ENCODE measurements around the gene ARHGEF3.
"Not testable (repeated sequence)": the region's sequence is repeated elsewhere in the genome, so short reads cannot be mapped to it uniquely, and the experiment has no call there.

ARHGEF3 gene

GRCh38 chr3:56758539-56758981 is 43.2 kb downstream of the ARHGEF3 start:
- Histone ChIP-seq H3K4me3 (replicated peaks; ENCODE audit: low read depth, low read length) (peak overlapping the region; percentile 32; the same call in 1 of the 2 replicates), H3K27me3 (replicated peaks; ENCODE audit: control insufficient read depth, insufficient read depth, low read length) (no peaks in the 10 kb centered on the region), H3K36me3 (ENCODE audit: control insufficient read depth, insufficient read depth, low read length) (no peaks in the 10 kb centered on the region)
- peak; percentile 64 for DNase-seq (ENCODE audit: extremely low read depth, insufficient read length)
- TF ChIP-seq, protein P1, sequence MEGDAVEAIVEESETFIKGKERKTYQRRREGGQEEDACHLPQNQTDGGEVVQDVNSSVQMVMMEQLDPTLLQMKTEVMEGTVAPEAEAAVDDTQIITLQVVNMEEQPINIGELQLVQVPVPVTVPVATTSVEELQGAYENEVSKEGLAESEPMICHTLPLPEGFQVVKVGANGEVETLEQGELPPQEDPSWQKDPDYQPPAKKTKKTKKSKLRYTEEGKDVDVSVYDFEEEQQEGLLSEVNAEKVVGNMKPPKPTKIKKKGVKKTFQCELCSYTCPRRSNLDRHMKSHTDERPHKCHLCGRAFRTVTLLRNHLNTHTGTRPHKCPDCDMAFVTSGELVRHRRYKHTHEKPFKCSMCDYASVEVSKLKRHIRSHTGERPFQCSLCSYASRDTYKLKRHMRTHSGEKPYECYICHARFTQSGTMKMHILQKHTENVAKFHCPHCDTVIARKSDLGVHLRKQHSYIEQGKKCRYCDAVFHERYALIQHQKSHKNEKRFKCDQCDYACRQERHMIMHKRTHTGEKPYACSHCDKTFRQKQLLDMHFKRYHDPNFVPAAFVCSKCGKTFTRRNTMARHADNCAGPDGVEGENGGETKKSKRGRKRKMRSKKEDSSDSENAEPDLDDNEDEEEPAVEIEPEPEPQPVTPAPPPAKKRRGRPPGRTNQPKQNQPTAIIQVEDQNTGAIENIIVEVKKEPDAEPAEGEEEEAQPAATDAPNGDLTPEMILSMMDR (IDR thresholded peaks at IDR 0.05; ENCODE audit: insufficient read depth, low read length, poor library complexity, severe bottlenecking) = no peak

DNA sequence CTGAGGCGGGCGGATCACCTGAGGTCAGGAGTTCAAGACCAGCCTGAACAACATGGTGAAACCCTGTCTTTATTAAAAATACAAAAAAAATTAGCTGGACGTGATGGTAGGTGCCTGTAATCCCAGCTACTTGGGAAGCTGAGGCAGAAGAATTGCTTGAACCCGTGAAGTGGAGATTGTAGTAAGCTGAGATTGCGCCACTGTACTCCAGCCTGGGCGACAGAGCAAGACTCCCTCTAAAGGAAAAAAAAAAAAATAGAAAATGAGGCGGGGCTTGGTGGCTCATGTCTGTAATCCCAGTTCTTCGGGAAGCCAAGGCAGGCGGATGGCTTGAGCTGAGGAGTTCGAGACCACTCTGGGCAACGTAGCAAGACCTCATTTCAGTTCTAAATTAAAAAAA is 43.7 kb downstream of the ARHGEF3 start:
- H3K27me3 ChIP-seq (replicated peaks; ENCODE audit: control insufficient read depth, insufficient read depth, low read length); DNase-seq (ENCODE audit: extremely low read depth, insufficient read length); H3K4me3 ChIP-seq (replicated peaks; ENCODE audit: low read depth, low read length); H3K36me3 ChIP-seq (ENCODE audit: control insufficient read depth, insufficient read depth, low read length): not testable (repeated sequence)

GRCh38 chr3:56754741-56755417 is 46.9 kb downstream of the ARHGEF3 start:
- H3K4me3 ChIP-seq (replicated peaks; ENCODE audit: low read depth, low read length) = peak overlapping the region; percentile 53
- TF ChIP-seq, protein P1 (IDR thresholded peaks at IDR 0.05; ENCODE audit: insufficient read depth, low read length, poor library complexity, severe bottlenecking) = no peak
- peak; percentile 47 for DNase-seq (ENCODE audit: extremely low read depth, insufficient read length)
- no peaks in the 10 kb centered on the region for H3K27me3 ChIP-seq (replicated peaks; ENCODE audit: control insufficient read depth, insufficient read depth, low read length)
- H3K36me3 ChIP-seq (ENCODE audit: control insufficient read depth, insufficient read depth, low read length) = peaks cover 2% of the 10 kb centered on the region

DNA sequence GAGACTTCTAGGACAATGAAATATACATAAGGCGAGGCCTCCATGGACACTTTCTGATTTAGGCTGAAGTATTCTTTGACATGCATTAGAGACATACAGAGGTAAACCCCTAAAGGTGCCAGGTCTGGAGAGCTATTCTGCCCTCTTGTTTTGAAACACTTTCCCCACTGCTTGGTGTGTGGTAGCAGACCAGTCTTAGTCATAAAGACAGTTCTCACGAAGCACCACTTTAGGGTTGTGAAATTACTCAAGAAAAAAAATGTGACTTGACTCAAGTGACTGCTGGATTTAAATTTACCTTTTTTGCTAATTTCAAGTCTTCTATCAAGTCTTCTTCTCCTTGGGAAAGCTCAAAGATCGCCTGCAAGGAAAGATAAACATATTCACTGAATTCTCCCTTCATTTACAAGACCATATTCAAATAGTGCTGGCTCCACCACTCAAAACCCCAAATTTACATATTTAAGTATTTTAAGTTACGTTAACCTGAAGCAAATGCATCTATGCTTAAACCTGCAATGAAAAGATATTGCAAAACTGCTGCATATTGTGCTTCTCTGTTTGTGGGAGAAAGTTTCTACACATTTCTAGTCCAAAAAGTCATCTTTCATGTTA is 48.4 kb downstream of the ARHGEF3 start:
- DNase-seq (ENCODE audit: extremely low read depth, insufficient read length) = peak; percentile 57
- no peak overlapping the region for H3K4me3 ChIP-seq (replicated peaks; ENCODE audit: low read depth, low read length)
- TF ChIP-seq, protein P1 (IDR thresholded peaks at IDR 0.05; ENCODE audit: insufficient read depth, low read length, poor library complexity, severe bottlenecking) = no peak
- H3K27me3 ChIP-seq (replicated peaks; ENCODE audit: control insufficient read depth, insufficient read depth, low read length) = no peaks in the 10 kb centered on the region
- H3K36me3 ChIP-seq (ENCODE audit: control insufficient read depth, insufficient read depth, low read length) = peaks cover 4% of the 10 kb centered on the region

DNA sequence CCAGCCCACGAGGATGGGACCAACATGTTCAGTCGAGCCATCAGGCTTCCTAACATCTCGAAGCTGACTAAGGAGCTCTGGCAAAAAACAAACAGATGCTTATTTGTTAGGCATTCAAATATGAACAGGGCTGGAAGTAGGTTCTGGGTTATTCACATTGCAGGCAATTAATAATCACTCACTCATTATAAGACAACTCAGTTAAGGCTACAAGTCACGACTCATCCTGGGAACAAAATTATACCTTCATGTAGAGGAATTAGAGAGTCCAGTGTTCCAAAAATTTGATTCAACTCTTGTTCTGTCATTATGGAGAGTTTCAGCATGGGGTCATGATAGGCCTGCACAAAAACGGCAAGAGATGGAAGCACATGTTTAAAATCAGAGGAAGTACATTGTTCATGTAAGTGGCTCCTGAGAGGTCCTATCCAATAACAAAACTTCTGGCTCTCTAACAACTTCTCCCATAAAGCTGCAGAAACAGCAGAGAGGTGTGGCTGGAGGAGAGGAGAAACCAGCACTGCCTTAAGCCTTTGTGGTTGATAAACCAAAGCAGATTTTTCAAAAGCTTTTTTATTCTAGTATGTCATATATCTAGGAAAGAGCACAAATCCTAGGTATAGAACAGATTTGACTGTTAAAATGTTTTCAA is 50.6 kb downstream of the ARHGEF3 start:
- no peak overlapping the region for H3K4me3 ChIP-seq (replicated peaks; ENCODE audit: low read depth, low read length)
- peaks cover 4% of the 10 kb centered on the region for H3K36me3 ChIP-seq (ENCODE audit: control insufficient read depth, insufficient read depth, low read length)
- TF ChIP-seq, protein P1 (IDR thresholded peaks at IDR 0.05; ENCODE audit: insufficient read depth, low read length, poor library complexity, severe bottlenecking) = no peak
- H3K27me3 ChIP-seq (replicated peaks; ENCODE audit: control insufficient read depth, insufficient read depth, low read length) = no peaks in the 10 kb centered on the region
- DNase-seq (ENCODE audit: extremely low read depth, insufficient read length) = no peak

- Histone ChIP-seq H3K4me3 (replicated peaks; ENCODE audit: low read depth, low read length) (no peak overlapping the region), H3K36me3 (ENCODE audit: control insufficient read depth, insufficient read depth, low read length) (peaks cover 7% of the 10 kb centered on the region), H3K27me3 (replicated peaks; ENCODE audit: control insufficient read depth, insufficient read depth, low read length) (no peaks in the 10 kb centered on the region)
- TF ChIP-seq, protein P1 (IDR thresholded peaks at IDR 0.05; ENCODE audit: insufficient read depth, low read length, poor library complexity, severe bottlenecking) = no peak
- DNase-seq (ENCODE audit: extremely low read depth, insufficient read length) = no peak
Measured at GRCh38 chr3:56748663-56749231, 53.0 kb downstream of the ARHGEF3 start.
